Measurements from ENCODE around the gene CBX8. TPM values are rescaled to one million over a fixed set of nuclear protein-coding genes. Genes with fewer than 3 reads are reported as not detected.

The CBX8 gene
- total RNA-seq, 2 donors from 2014 or later, result 1.6 to 1.8 TPM

GRCh38 chr17:79811868-79812352, 15.0 kb upstream of the CBX8 start:
- no peak for DNase-seq
- H3K9me3 ChIP-seq, result no peaks in the 10 kb centered on the region
- 8 to 20% methylated on average over 17 to 20 of the region's 20 CpGs for WGBS, 2 donors
- H3K4me3 ChIP-seq, result no peak overlapping the region
- no peak overlapping the region for H3K27ac ChIP-seq
- H3K27me3 ChIP-seq, result peaks cover 3 to 30% of the 10 kb centered on the region in 2 donors
- peaks cover 53% of the 10 kb centered on the region for H3K4me1 ChIP-seq
- no peak for ATAC-seq
- TF ChIP-seq CTCF (IDR thresholded peaks at IDR 0.05) (no peak), POLR2A (IDR thresholded peaks at IDR 0.05) (no peak)
- intact Hi-C loops (cut with DNase I), result no loop called here
- no peaks in the 10 kb centered on the region for H3K36me3 ChIP-seq (replicated peaks in 1 of 2; ENCODE audit: insufficient read depth in 1 of 2, low read depth in 2 of 2)

GRCh38 chr17:79811011-79811867, 14.4 kb upstream of the CBX8 start:
- peaks cover 3 to 37% of the 10 kb centered on the region in 2 donors for H3K27me3 ChIP-seq
- no peak overlapping the region for H3K4me3 ChIP-seq

GRCh38 chr17:79810130-79811010, 13.5 kb upstream of the CBX8 start:
- intact Hi-C loops (cut with DNase I), result no loop called here
- Histone ChIP-seq H3K27ac (no peak overlapping the region), H3K36me3 (replicated peaks in 1 of 2; ENCODE audit: insufficient read depth in 1 of 2, low read depth in 2 of 2) (no peaks in the 10 kb centered on the region), H3K27me3 (peaks cover 3 to 45% of the 10 kb centered on the region in 2 donors), H3K9me3 (no peaks in the 10 kb centered on the region), H3K4me3 (no peak overlapping the region), H3K4me1 (peaks cover 49% of the 10 kb centered on the region)
- WGBS, 2 donors, result 0 to 5% methylated on average over 42 to 73 of the region's 79 CpGs
- ATAC-seq (peak; percentile 60), DNase-seq (peak; percentile 61 to 84 (median 68))
- TF ChIP-seq POLR2A (IDR thresholded peaks at IDR 0.05) (no peak), CTCF (IDR thresholded peaks at IDR 0.05) (no peak)

More at GRCh38 chr17:79811011-79811867, 14.4 kb upstream of the CBX8 start:
- WGBS, 2 donors, result 2 to 3% methylated on average over 17 to 66 of the region's 66 CpGs
- Histone ChIP-seq H3K4me1 (peaks cover 53% of the 10 kb centered on the region), H3K9me3 (no peaks in the 10 kb centered on the region), H3K36me3 (replicated peaks in 1 of 2; ENCODE audit: insufficient read depth in 1 of 2, low read depth in 2 of 2) (no peaks in the 10 kb centered on the region), H3K27ac (no peak overlapping the region)
- intact Hi-C loops (cut with DNase I), result no loop called here
- TF ChIP-seq POLR2A (IDR thresholded peaks at IDR 0.05) (no peak), CTCF (IDR thresholded peaks at IDR 0.05) (peak; percentile 44 to 71 (median 58))
- DNase-seq (peak in 2 of 4 donors; percentile 43 to 55), ATAC-seq (no peak)

GRCh38 chr17:79809530-79810129, 12.8 kb upstream of the CBX8 start:
- Histone ChIP-seq H3K27me3 (peaks cover 3 to 52% of the 10 kb centered on the region in 2 donors), H3K4me3 (no peak overlapping the region), H3K36me3 (replicated peaks in 1 of 2; ENCODE audit: insufficient read depth in 1 of 2, low read depth in 2 of 2) (no peaks in the 10 kb centered on the region), H3K4me1 (peaks cover 41% of the 10 kb centered on the region), H3K27ac (no peak overlapping the region), H3K9me3 (no peaks in the 10 kb centered on the region)
- intact Hi-C loops (cut with DNase I), result loop anchor here (10.0 kb wide), 1 partner anchor 175 kb away; no protein-coding TSS in a partner anchor
- peak in 3 of 4 donors; percentile 41 to 67 (median 60) for DNase-seq
- ATAC-seq, result no peak
- 0 to 3% methylated on average over 7 to 37 of the region's 40 CpGs for WGBS, 2 donors
- no peak for TF ChIP-seq CTCF (IDR thresholded peaks at IDR 0.05)
- TF ChIP-seq POLR2A (IDR thresholded peaks at IDR 0.05), result no peak

All from body of pancreas (tissue), 4 donors.